Esophagus muscularis mucosa (tissue), 4 donors: ENCODE results near the gene CDC20B. TPM values are rescaled to one million over a fixed set of nuclear protein-coding genes. Genes with fewer than 3 reads are reported as not detected.

Source experiments
- DNase-seq: peaks from one replicate; pipeline ENCODE4 v3.0.0-alpha.2; 2017; ENCODE audit errors: extremely low spot score
- H3K27ac ChIP-seq, 4 donors: fragments of 200-600 bp; sonication (generic); replicated peaks in 1 of 4; 1 replicate in 3 of 4; 2 replicates in 1 of 4; pipeline ENCODE4 v1.5.1; 2016 to 2019; ENCODE audit warnings: mild to moderate bottlenecking in 1 of 4
- H3K27me3 ChIP-seq, 4 donors: fragments of 200-600 bp; sonication (generic); one replicate each; pipeline versions ENCODE4 v1.5.1 to v1.6.0; 2016 to 2019
- H3K36me3 ChIP-seq, 4 donors: fragments of 200-600 bp; sonication (generic); one replicate each; pipeline ENCODE4 v1.5.1; 2016 to 2019
- H3K4me1 ChIP-seq, 4 donors: fragments of 200-600 bp; sonication (generic); one replicate each; pipeline ENCODE4 v1.5.1; 2016 to 2019
- H3K4me3 ChIP-seq, 4 donors: fragments of 200-600 bp; sonication (generic); 1 replicate in 2 of 4; 2 replicates in 2 of 4; pipeline ENCODE4 v1.5.1; 2016 to 2019; ENCODE audit warnings: mild to moderate bottlenecking in 4 of 4, moderate library complexity in 1 of 4
- H3K9me3 ChIP-seq, 4 donors: fragments of 200-600 bp; sonication (generic); 1 replicate in 3 of 4; 2 replicates in 1 of 4; pipeline ENCODE4 v1.5.1; 2016 to 2019
- CTCF ChIP-seq, 3 experiments: fragments of 200-600 bp in 2 of 3; fragments of 450-650 bp in 1 of 3; sonication (generic) in 2 of 3; IDR thresholded peaks; one replicate each; pipeline ENCODE4 v1.5.1; 2017 to 2019; ENCODE audit warnings: antibody characterized with exemption in 3 of 3, mild to moderate bottlenecking in 2 of 3, moderate library complexity in 1 of 3
- EP300 ChIP-seq: sonication (generic); formaldehyde crosslinking; IDR thresholded peaks from one replicate; pipeline ENCODE4 v1.6.1; 2017; ENCODE audit warnings: antibody characterized with exemption
- POLR2A ChIP-seq: fragments of 450-650 bp; IDR thresholded peaks from one replicate; pipeline ENCODE4 v1.6.1; 2017; ENCODE audit warnings: antibody characterized with exemption, moderate library complexity, mild to moderate bottlenecking, low read depth
- POLR2AphosphoS5 ChIP-seq, 2 donors: sonication (generic); formaldehyde crosslinking; IDR thresholded peaks; one replicate each; pipeline ENCODE4 v1.6.1; 2017; ENCODE audit warnings: antibody characterized with exemption in 2 of 2
- WGBS: methylation state at CpG from one replicate; pipeline ENCODE4 v1.1.5; 2018; 5-methylcytosine and 5-hydroxymethylcytosine counted together
- intact Hi-C: fragments of 100-400 bp; cut with DNase I; formaldehyde crosslinking; loops from one replicate; pipeline ENCODE4 v1.15.1; 2023
- total RNA-seq, 4 donors: library from RNA; depleted of rRNA; stranded (reverse); fragments of >200 nt; gene quantifications; one replicate each; pipeline versions ENCODE4 v1.1.0 to v1.2.1, GENCODE V29; 2016

Gene CDC20B
- total RNA-seq, 4 donors from 2014 or later = not detected

GRCh38 chr5:55154873-55155272, 18.1 kb downstream of the CDC20B start:
- intact Hi-C loops = loop anchor here (5.0 to 10.0 kb wide), 3 partner anchors 208 to 640 kb away; partner anchors contain the start of gene SNX18
- Histone ChIP-seq H3K4me3 (no peak overlapping the region), H3K27ac (no peak overlapping the region), H3K9me3 (no peaks in the 10 kb centered on the region), H3K27me3 (peaks cover 0 to 24% (median 0%) of the 10 kb centered on the region in 4 donors), H3K36me3 (no peaks in the 10 kb centered on the region), H3K4me1 (peaks cover 0 to under 1% (median 0%) of the 10 kb centered on the region in 4 donors)
- DNase-seq = no peak
- TF ChIP-seq POLR2AphosphoS5 (IDR thresholded peaks at IDR 0.05) (no peak), CTCF (IDR thresholded peaks at IDR 0.05) (no peak), EP300 (no peak), POLR2A (no peak)
- WGBS = 18% methylated on average over 3 of the region's 3 CpGs

DNA sequence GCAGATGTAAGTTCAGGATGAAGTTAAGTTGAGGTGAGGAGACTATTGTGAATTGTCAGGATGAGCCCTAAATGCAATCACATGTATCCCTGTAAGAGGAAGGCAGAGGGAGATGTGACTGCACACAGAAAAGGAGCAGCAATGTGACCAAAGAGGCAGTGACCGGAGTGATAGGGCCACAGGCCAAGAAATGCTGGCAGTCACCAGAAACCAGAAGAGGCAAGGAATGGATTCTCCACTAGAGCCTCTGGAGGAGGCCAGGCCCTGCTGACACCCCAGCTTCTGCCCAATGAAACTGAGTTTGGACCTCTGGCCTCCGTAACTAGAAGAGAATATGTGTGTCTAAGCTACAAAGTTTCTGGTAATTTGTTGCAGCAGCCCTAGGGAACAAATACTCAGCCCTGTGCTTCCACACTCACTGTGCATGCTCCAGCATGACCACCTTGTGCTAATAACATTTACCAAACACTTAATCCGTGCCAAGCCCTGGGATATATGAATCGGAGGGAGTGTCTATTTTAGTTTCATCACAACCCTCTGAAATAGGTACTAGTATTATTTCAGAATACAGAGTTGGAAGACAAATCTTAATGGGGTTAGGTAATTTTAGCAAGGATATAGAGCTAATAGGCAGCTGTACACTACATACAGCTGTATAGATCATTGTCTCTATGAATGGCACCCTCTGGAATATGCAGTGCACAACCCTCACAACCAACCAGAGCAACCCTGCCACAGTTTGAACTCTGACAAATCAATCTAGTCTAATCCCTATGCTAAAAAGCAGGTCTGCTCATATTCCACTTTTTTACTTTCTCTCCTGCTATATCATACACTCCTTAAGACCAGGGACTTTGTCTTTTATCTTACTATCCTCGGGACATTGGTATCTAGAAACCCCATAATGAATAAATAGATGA, 20.8 kb downstream of the CDC20B start:
- Histone ChIP-seq H3K27ac (no peak overlapping the region), H3K9me3 (no peaks in the 10 kb centered on the region), H3K36me3 (no peaks in the 10 kb centered on the region), H3K27me3 (peaks cover 0 to 24% (median 2%) of the 10 kb centered on the region in 4 donors), H3K4me3 (no peak overlapping the region), H3K4me1 (no peaks in the 10 kb centered on the region)
- no peak for TF ChIP-seq EP300
- peak; percentile 53 for DNase-seq
- WGBS = 48% methylated on average over 5 of the region's 5 CpGs
- intact Hi-C loops = loop anchor here (10.0 kb wide), 1 partner anchor 637 kb away; the partner anchor contains the start of gene SNX18

DNA sequence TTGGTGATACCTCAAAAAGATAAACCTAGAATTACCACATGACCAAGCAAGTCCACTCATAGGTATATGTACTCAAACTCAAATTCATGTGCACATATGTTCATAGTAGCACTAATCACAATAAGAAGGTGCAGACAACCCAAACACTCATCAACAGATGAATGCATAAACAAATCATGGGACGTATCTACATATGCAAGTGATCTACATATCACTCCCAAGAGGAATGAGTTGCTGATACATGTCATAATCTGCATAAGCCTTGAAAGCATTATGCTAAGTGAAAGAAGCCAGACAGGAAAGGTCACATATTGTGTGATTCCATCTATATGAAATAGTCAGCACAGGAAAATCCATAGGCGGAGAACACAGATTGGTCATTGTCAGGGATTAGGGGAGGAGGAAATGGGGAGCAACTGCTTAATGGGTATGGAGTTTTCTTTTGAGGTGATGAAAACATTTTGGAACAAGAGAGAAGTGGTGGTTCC, 23.6 kb downstream of the CDC20B start:
- Histone ChIP-seq H3K27me3 (peaks cover 0 to 22% (median 4%) of the 10 kb centered on the region in 4 donors), H3K4me3 (no peak overlapping the region), H3K9me3 (no peaks in the 10 kb centered on the region), H3K4me1 (peaks cover 0 to 4% (median 0%) of the 10 kb centered on the region in 4 donors), H3K27ac (no peak overlapping the region), H3K36me3 (no peaks in the 10 kb centered on the region)
- intact Hi-C loops = no loop called here
- 71% methylated on average over 2 of the region's 2 CpGs for WGBS
- TF ChIP-seq POLR2A (no peak), EP300 (no peak), CTCF (IDR thresholded peaks at IDR 0.05) (no peak), POLR2AphosphoS5 (IDR thresholded peaks at IDR 0.05) (no peak)
- DNase-seq = peak; percentile 55

- DNase-seq = peak; percentile 92
- H3K9me3 ChIP-seq = no peaks in the 10 kb centered on the region
- no peak overlapping the region for H3K27ac ChIP-seq
- H3K27me3 ChIP-seq = peaks cover 0 to 17% (median 4%) of the 10 kb centered on the region in 4 donors
- intact Hi-C loops = no loop called here
- no peak overlapping the region for H3K4me3 ChIP-seq
- TF ChIP-seq CTCF (IDR thresholded peaks at IDR 0.05) = peak; percentile 76 to 92 (median 82)
- no peak for TF ChIP-seq EP300
- TF ChIP-seq POLR2A = no peak
- TF ChIP-seq POLR2AphosphoS5 (IDR thresholded peaks at IDR 0.05) = no peak
- WGBS = 6% methylated on average over 11 of the region's 11 CpGs
- H3K4me1 ChIP-seq = peaks cover 0 to 4% (median 0%) of the 10 kb centered on the region in 4 donors
- H3K36me3 ChIP-seq = no peaks in the 10 kb centered on the region
Measured at GRCh38 chr5:55146543-55147151, 26.3 kb downstream of the CDC20B start.

- Histone ChIP-seq H3K27ac (no peak overlapping the region), H3K4me3 (no peak overlapping the region), H3K27me3 (peaks cover 0 to 15% (median 4%) of the 10 kb centered on the region in 4 donors), H3K36me3 (no peaks in the 10 kb centered on the region), H3K9me3 (no peaks in the 10 kb centered on the region), H3K4me1 (peaks cover 0 to 4% (median 0%) of the 10 kb centered on the region in 4 donors)
- no peak for DNase-seq
- no peak for TF ChIP-seq EP300
- TF ChIP-seq CTCF (IDR thresholded peaks at IDR 0.05) = no peak
- no peak for TF ChIP-seq POLR2A
- no peak for TF ChIP-seq POLR2AphosphoS5 (IDR thresholded peaks at IDR 0.05)
- intact Hi-C loops = no loop called here
- WGBS = 88% methylated on average over 8 of the region's 8 CpGs
Measured at GRCh38 chr5:55146080-55146479, 26.9 kb downstream of the CDC20B start.
